A549 (cell line): ENCODE measurements around the gene PTK7. TPM values are rescaled to one million over a fixed set of nuclear protein-coding genes. Genes with fewer than 3 reads are reported as not detected.

ENCODE experiments used
- ATAC-seq, 2 experiments: fragments of 200-7000 bp in 1 of 2; fragments of >200 bp in 1 of 2; cut with Nextera tagmentation in 1 of 2; cut with Tn5 transposase in 1 of 2; 3 replicates each; pipeline versions ENCODE4 v1.8.0 to v1.9.1; 2018 to 2020; ENCODE audit warnings: mild to moderate bottlenecking in 1 of 2, moderate library complexity in 1 of 2
- CTCF ChIA-PET: fragments of 300-600 bp; sonication (Branson Sonifier 250); formaldehyde crosslinking; extraction: SDS; loops from one replicate; lab custom pipeline; 2021; ENCODE audit warnings: antibody characterized with exemption, inconsistent platforms; lab: Yijun Ruan, JAX
- POLR2A ChIA-PET: fragments of 350-600 bp; formaldehyde crosslinking; extraction: SDS; loops from one replicate; lab custom pipeline; 2021; ENCODE audit warnings: antibody characterized with exemption, inconsistent platforms; lab: Yijun Ruan, JAX
- DNase-seq, 2 experiments: peaks; one replicate each; pipeline versions ENCODE4 v3.0.0 to v3.0.0-alpha.2; 2011 to 2016; ENCODE audit warnings: low read depth in 1 of 2, low spot score in 1 of 2
- FAIRE-seq: peaks from 2 replicates; lab custom pipeline; 2011; peaks lifted over from hg19 to GRCh38; lab: Jason Lieb, UNC
- H3K27ac ChIP-seq, 2 experiments: fragments of >200 bp; sonication (Bioruptor Twin); formaldehyde crosslinking; 3 replicates each; pipeline ENCODE4 v1.5.1; 2016 to 2017
- H3K4me1 ChIP-seq: fragments of >200 bp; sonication (Bioruptor Twin); formaldehyde crosslinking; 3 replicates; pipeline ENCODE4 v1.6.1; 2016
- H3K4me2 ChIP-seq: fragments of >200 bp; sonication (Bioruptor Twin); formaldehyde crosslinking; 3 replicates; pipeline ENCODE4 v1.6.1; 2016
- H3K4me3 ChIP-seq: fragments of >200 bp; sonication (Bioruptor Twin); formaldehyde crosslinking; 3 replicates; pipeline ENCODE4 v1.5.1; 2016
- H3K9me3 ChIP-seq: fragments of >200 bp; sonication (Bioruptor Twin); formaldehyde crosslinking; 3 replicates; pipeline ENCODE4 v1.6.1; 2016
- CTCF ChIP-seq: fragments of >200 bp; sonication (Bioruptor Twin); formaldehyde crosslinking; IDR thresholded peaks from 3 replicates; pipeline ENCODE4 v1.5.1; 2016
- EHF ChIP-seq: fragments of 250-450 bp; sonication (Bioruptor Pico); IDR thresholded peaks from 2 replicates; pipeline ENCODE4 v1.5.0; 2020; ENCODE audit warnings: mild to moderate bottlenecking
- ELK1 ChIP-seq: fragments of 150-350 bp; IDR thresholded peaks from 2 replicates; pipeline ENCODE4 v1.6.1; 2014; ENCODE audit warnings: low read depth, mild to moderate bottlenecking, low read length
- FOSL2 ChIP-seq, 2 experiments: fragments of 450-650 bp in 1 of 2; fragments of >200 bp in 1 of 2; sonication (Bioruptor Twin) in 1 of 2; formaldehyde crosslinking; IDR thresholded peaks; 2 replicates each; pipeline versions ENCODE4 v1.5.0 to v1.6.1; 2016 to 2020; ENCODE audit warnings: mild to moderate bottlenecking in 1 of 2, moderate library complexity in 1 of 2
- FOXS1 ChIP-seq: fragments of 250-450 bp; sonication (Bioruptor Pico); IDR thresholded peaks from 2 replicates; pipeline ENCODE4 v1.5.0; 2020; ENCODE audit warnings: mild to moderate bottlenecking, moderate library complexity
- GATA3 ChIP-seq: IDR thresholded peaks from 2 replicates; pipeline ENCODE4 v1.6.1; 2012; ENCODE audit warnings: borderline replicate concordance
- MAFK ChIP-seq: fragments of 450-650 bp; IDR thresholded peaks from 2 replicates; pipeline ENCODE4 v1.6.1; 2014; ENCODE audit not compliant: partially characterized antibody
- POLR2A ChIP-seq: IDR thresholded peaks from 2 replicates; pipeline ENCODE4 v1.6.1; 2012; ENCODE audit warnings: mild to moderate bottlenecking, low read length
- POLR2AphosphoS2 ChIP-seq: conservative IDR thresholded peaks from 2 replicates; pipeline ENCODE4 v1.6.1; 2012; ENCODE audit warnings: low read length, improper control_type of control experiment, inconsistent platforms
- RAD21 ChIP-seq, 2 experiments: fragments of >200 bp in 1 of 2; sonication (Bioruptor Twin) in 1 of 2; formaldehyde crosslinking in 1 of 2; IDR thresholded peaks in 1 of 2; conservative IDR thresholded peaks in 1 of 2; 2 replicates in 1 of 2; 3 replicates in 1 of 2; pipeline ENCODE4 v1.6.1; 2012 to 2018; ENCODE audit warnings: inconsistent platforms in 1 of 2
- RNF2 ChIP-seq: fragments of 200-600 bp; sonication (generic); IDR thresholded peaks from 2 replicates; pipeline ENCODE4 v1.6.1; 2016; ENCODE audit warnings: low read depth, mild to moderate bottlenecking, antibody characterized with exemption, moderate library complexity, borderline replicate concordance
- USF2 ChIP-seq: fragments of 450-650 bp; IDR thresholded peaks from 2 replicates; pipeline ENCODE4 v1.6.1; 2014; ENCODE audit warnings: antibody characterized with exemption
- ZSCAN20 ChIP-seq: fragments of 250-450 bp; sonication (Bioruptor Pico); IDR thresholded peaks from 2 replicates; pipeline ENCODE4 v1.8.0; 2022; ENCODE audit warnings: mild to moderate bottlenecking, moderate library complexity
- WGBS: methylation state at CpG from one replicate; pipeline ENCODE4 v1.1.6; 2017; ENCODE audit errors: missing lambda C conversion rate; 5-methylcytosine and 5-hydroxymethylcytosine counted together
- polyA plus RNA-seq, 4 experiments: library from polyadenylated mRNA; depleted of rRNA in 3 of 4; stranded (reverse); fragments of >200 nt; fragmentation: RNase III in 1 of 4; extraction: RNeasy Plus Mini Kit Qiagen cat#74134 plus additional on column Dnase treatment in 1 of 4; gene quantifications; 2 replicates in 3 of 4; 3 replicates in 1 of 4; pipeline ENCODE4 v1.2.3, GENCODE V29; 2011 to 2017
- TF ChIP-seq, protein P1 (sequence below): fragments of 250-450 bp; sonication (Bioruptor Pico); IDR thresholded peaks from 2 replicates; pipeline ENCODE4 v1.5.0; 2020; ENCODE audit warnings: low read depth, mild to moderate bottlenecking, moderate library complexity

The PTK7 gene
- polyA plus RNA-seq, 2 of the 4 experiments (the other 2 are of a cell fraction) = 2.8 to 5.6 TPM

DNA sequence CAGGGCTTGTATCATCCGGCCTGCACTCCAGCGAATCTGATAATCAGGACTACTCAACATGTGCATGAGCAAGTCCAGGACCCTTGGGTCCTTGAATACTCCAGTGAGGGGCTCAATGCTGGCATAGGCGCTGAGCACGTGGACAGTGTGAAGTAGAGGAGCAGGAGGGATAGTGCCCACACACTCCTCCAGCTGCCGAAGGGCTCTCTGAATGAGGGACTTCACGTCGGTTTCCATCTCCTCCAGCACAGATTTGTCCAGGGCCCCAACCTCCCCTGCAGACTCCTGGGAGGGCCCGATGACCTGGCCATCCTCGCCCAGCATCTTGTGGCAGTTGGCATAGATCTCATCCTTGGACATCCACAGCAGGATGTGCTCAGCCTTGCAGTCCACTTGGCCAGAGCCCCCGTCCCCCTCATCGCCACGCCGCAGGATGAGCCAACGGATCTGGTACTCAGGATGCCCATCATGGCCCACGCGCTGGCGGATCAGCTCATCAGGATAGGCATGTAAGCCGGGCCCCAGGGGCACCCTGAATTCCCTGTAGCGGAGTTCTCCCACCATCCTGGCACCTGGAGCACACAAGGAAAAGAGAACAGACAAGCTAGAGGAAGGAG lies 23.8 kb upstream of the PTK7 start:
- no peak for TF ChIP-seq CTCF
- TF ChIP-seq GATA3 = no peak
- no peak for TF ChIP-seq MAFK
- TF ChIP-seq, protein P1, sequence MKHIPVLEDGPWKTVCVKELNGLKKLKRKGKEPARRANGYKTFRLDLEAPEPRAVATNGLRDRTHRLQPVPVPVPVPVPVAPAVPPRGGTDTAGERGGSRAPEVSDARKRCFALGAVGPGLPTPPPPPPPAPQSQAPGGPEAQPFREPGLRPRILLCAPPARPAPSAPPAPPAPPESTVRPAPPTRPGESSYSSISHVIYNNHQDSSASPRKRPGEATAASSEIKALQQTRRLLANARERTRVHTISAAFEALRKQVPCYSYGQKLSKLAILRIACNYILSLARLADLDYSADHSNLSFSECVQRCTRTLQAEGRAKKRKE (CRISPR knock-in tag) = no peak
- TF ChIP-seq FOSL2 (IDR thresholded peaks at IDR 0.05) = no peak
- no peak for TF ChIP-seq FOSL2 (CRISPR knock-in tag; IDR thresholded peaks at IDR 0.05)
- no peak for TF ChIP-seq POLR2A
- no peak for TF ChIP-seq POLR2AphosphoS2
- TF ChIP-seq EHF (CRISPR knock-in tag) = no peak
- no peak for TF ChIP-seq RAD21 (conservative IDR thresholded peaks at IDR 0.05 in 1 of 2, IDR thresholded peaks at IDR 0.05 in 1 of 2)
- TF ChIP-seq, all 56 proteins: peak for 0
- ATAC-seq (no peak), FAIRE-seq (no peak), DNase-seq (no peak)
- CTCF ChIA-PET = interaction anchor here (0.5 kb wide), 1 partner anchor 88 kb away, joined by 3 read pairs; no protein-coding TSS in a partner anchor
- POLR2A ChIA-PET = interaction anchor here (1.1 kb wide), 1 partner anchor 12 kb away, joined by 3 read pairs; no protein-coding TSS in a partner anchor
- H3K4me2 ChIP-seq = peak overlapping the region; percentile 98
- H3K27ac ChIP-seq = peak overlapping the region; percentile 99 to 100; a peak in 5 of 6 replicates
- peaks cover 13% of the 10 kb centered on the region for H3K4me1 ChIP-seq
- H3K9me3 ChIP-seq = no peaks in the 10 kb centered on the region
- H3K4me3 ChIP-seq = peak overlapping the region; percentile 94
- WGBS = 94% methylated on average over 7 of the region's 19 CpGs

GRCh38 chr6:43052842-43053544 lies 23.1 kb upstream of the PTK7 start:
- 15% methylated on average over 21 of the region's 22 CpGs for WGBS

More at GRCh38 chr6:43052842-43053544, 23.1 kb upstream of the PTK7 start:
- CTCF ChIA-PET = interaction anchor here (0.5 to 1.9 kb wide), 3 partner anchors 27 to 91 kb away, joined by 3 to 6 read pairs (median 4); no protein-coding TSS in a partner anchor
- Histone ChIP-seq H3K9me3 (no peaks in the 10 kb centered on the region), H3K27ac (peak overlapping the region; percentile 99 to 100), H3K4me3 (peak overlapping the region; percentile 94), H3K4me1 (peaks cover 14% of the 10 kb centered on the region), H3K4me2 (peak overlapping the region; percentile 98)
- TF ChIP-seq ZSCAN20 (no peak), ELK1 (no peak), FOXS1 (CRISPR knock-in tag) (no peak), RNF2 (no peak), USF2 (no peak)
- DNase-seq (peak in 1 of 2 experiments; percentile 17), ATAC-seq (peak; percentile 57 to 66), FAIRE-seq (no peak)
- POLR2A ChIA-PET = interaction anchor here (0.6 to 2.1 kb wide), 4 partner anchors 20 to 108 kb away, joined by 3 to 15 read pairs (median 6); partner anchors contain the start of genes KLHDC3, MEA1 and PPP2R5D
